Neuron (in vitro differentiated cells): ENCODE measurements around the gene IFNA2.

ENCODE experiments used
- H2AFZ ChIP-seq: one replicate; pipeline ENCODE4 v1.6.1; 2013; ENCODE audit warnings: low read depth, mild to moderate bottlenecking, inconsistent platforms, low read length, moderate library complexity
- H3K27me3 ChIP-seq: one replicate; pipeline ENCODE4 v1.6.1; 2013; ENCODE audit warnings: low read length; ENCODE audit not compliant: insufficient read depth
- H3K36me3 ChIP-seq: one replicate; pipeline ENCODE4 v1.6.1; 2013; ENCODE audit warnings: low read length; ENCODE audit not compliant: insufficient read depth
- H3K4me1 ChIP-seq: one replicate; pipeline ENCODE4 v1.6.1; 2013; ENCODE audit warnings: low read length; ENCODE audit not compliant: insufficient read depth
- H3K4me3 ChIP-seq: 2 replicates; pipeline ENCODE4 v1.5.1; 2013; ENCODE audit warnings: mild to moderate bottlenecking, low read length, moderate library complexity
- H3K9me3 ChIP-seq: one replicate; pipeline ENCODE4 v1.6.1; 2013; ENCODE audit warnings: low read length

The IFNA2 gene

DNA sequence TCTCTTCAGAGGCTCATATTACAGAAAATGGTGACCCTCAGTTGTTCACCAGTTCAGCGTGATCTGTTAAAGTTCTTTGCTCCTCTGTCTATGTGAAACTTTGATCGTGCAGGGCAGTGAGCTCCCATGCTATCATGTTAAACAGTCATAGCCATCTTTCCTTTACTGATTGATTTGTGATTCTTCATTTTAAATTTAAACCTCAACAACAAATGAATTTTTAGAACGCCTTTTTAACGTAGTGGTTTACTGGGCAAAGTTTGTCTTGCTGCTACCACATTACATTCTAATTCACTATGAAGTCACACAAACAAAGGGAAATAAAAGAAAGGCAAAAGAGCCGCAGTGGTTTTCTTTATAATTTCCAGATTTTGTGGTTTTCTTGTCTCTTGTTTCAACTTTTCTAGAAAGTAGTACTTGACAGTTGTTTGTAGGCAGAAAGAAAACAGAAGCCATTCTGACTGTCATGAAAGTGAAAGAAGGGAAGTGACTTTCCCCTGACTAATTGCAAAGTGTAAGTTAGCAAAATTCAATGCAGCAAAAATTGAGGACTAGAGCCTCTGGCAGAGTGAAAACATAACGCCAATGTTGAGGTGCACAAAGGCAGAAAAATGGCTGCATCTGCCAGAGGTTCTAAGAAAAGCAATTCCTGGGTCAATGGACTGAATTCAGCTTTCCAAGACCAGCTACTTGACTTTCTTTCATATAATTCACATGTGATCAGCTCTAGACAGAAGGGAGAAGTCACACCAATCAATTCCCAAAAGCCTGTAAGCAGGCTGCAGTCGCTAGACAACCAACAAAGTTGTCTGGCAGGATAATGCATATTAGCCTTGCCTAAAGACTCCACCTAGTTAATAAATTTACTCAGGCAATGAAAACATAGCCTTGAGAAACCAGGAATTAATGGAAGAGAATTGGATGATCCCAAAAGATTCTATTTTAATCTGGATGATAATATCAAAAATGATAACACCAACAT is 27.4 kb downstream of the IFNA2 start:
- no peak overlapping the region for H3K4me3 ChIP-seq
- H3K36me3 ChIP-seq = no peaks in the 10 kb centered on the region
- H2AFZ ChIP-seq = no peak overlapping the region
- H3K4me1 ChIP-seq = peaks cover 2% of the 10 kb centered on the region
- no peaks in the 10 kb centered on the region for H3K27me3 ChIP-seq
- H3K9me3 ChIP-seq = no peaks in the 10 kb centered on the region

DNA sequence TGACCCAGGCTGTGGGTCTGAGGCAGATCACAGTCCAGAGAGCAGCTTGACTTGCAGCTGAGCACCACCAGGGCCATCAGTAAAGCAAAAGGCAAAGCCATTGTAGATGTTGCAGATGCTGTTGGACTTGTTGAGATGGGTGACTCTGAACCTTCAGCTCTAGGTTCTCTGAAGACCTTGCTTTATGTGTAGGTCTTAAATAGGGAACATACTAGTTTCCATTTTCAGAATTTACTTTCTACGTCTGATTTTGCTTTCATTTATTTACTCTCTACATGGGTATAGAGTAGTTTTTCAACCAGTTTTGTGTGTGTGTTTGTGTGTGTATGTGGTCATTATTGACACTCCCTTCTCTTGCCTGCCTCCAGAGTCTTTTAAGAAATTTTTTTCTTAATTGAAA is 34.4 kb downstream of the IFNA2 start, which contains the start of gene IFNA6:
Gene IFNA6 (minus strand): TSS at position 101 of the 400 bp plus-strand sequence. CDS start 0 bp downstream, at position 101.
- H3K27me3 ChIP-seq = no peaks in the 10 kb centered on the region
- H3K4me3 ChIP-seq = no peak within 1 kb of the TSS
- no peak within 1 kb of the TSS for H2AFZ ChIP-seq
- no peaks in the 10 kb centered on the region for H3K9me3 ChIP-seq
- no peaks in the 10 kb centered on the region for H3K4me1 ChIP-seq
- H3K36me3 ChIP-seq = no peaks in the 10 kb centered on the region

DNA sequence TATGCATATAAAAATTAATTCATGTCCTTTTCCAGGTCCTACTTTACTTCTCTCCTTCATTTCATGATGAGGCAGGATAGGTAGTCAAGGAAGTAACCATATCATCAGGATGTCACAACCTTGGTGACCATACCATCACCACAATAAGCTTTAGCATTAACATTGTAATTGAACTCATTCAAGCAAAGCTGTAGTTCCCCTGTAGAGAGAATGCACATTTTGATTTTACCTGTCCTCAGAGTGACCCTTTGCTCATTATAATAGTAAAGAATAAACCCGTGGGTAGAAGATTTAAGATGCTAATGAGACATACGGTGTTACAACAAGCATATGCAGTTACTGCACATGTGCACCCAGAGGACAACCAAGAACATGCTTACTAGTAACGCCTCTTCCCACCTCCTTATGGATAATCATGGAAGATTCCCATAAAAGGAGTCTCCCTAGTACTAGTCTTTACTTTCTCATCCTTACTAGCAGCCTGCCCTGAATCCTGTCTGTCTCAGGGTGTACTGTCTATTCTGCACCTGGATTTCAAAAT is 36.7 kb downstream of the IFNA2 start:
- H3K9me3 ChIP-seq = no peaks in the 10 kb centered on the region

DNA sequence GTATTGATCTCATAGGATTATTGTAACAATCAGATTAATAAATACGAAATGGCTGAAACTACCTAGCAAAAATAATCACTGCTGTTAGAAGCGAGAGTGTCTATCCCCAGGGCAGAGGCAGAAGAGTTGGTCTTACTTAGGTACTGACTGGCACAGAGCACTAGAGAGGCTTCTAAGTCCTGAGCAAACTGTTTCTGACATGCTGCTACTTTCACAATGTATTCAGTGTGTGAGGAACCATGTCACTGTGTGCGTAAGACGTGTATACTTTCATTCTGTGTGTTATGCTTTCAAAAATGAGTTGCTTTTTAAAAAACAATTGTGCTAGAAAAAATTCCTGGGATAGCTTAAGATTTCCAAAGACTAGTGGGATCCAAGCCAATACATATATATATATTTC is 44.5 kb downstream of the IFNA2 start:
- no peak overlapping the region for H2AFZ ChIP-seq

More for the DNA sequence above, 36.7 kb downstream of the IFNA2 start:
- Histone ChIP-seq H3K27me3 (no peaks in the 10 kb centered on the region), H3K36me3 (no peaks in the 10 kb centered on the region), H3K4me3 (no peak overlapping the region), H2AFZ (no peak overlapping the region), H3K4me1 (no peaks in the 10 kb centered on the region)

DNA sequence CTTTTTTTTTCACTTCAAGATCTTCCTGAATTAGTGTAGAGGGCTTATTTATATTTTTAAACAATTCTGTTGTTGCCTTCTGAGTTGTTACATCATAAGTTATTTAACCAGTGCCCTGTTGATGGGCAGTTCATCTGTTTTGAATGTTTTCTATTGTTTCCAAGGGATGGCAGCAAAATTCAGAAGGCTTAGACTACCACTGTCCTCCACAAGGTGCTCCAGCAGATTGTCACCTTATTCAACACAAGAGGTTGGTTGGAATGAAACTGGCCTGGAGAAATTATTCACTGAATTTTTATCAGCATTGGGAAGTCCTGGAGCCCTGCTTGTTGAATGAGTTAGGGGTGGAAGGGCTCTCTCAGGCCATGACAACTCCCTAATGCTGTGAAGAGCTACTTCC is 48.7 kb downstream of the IFNA2 start:
- H2AFZ ChIP-seq = no peak overlapping the region
- no peaks in the 10 kb centered on the region for H3K9me3 ChIP-seq
- peaks cover 14% of the 10 kb centered on the region for H3K36me3 ChIP-seq
- no peaks in the 10 kb centered on the region for H3K27me3 ChIP-seq
- H3K4me3 ChIP-seq = no peak overlapping the region
- peaks cover 27% of the 10 kb centered on the region for H3K4me1 ChIP-seq

More for the DNA sequence above, 44.5 kb downstream of the IFNA2 start:
- H3K4me1 ChIP-seq = no peaks in the 10 kb centered on the region
- H3K9me3 ChIP-seq = no peaks in the 10 kb centered on the region
- no peak overlapping the region for H3K4me3 ChIP-seq
- no peaks in the 10 kb centered on the region for H3K27me3 ChIP-seq
- H3K36me3 ChIP-seq = no peaks in the 10 kb centered on the region

DNA sequence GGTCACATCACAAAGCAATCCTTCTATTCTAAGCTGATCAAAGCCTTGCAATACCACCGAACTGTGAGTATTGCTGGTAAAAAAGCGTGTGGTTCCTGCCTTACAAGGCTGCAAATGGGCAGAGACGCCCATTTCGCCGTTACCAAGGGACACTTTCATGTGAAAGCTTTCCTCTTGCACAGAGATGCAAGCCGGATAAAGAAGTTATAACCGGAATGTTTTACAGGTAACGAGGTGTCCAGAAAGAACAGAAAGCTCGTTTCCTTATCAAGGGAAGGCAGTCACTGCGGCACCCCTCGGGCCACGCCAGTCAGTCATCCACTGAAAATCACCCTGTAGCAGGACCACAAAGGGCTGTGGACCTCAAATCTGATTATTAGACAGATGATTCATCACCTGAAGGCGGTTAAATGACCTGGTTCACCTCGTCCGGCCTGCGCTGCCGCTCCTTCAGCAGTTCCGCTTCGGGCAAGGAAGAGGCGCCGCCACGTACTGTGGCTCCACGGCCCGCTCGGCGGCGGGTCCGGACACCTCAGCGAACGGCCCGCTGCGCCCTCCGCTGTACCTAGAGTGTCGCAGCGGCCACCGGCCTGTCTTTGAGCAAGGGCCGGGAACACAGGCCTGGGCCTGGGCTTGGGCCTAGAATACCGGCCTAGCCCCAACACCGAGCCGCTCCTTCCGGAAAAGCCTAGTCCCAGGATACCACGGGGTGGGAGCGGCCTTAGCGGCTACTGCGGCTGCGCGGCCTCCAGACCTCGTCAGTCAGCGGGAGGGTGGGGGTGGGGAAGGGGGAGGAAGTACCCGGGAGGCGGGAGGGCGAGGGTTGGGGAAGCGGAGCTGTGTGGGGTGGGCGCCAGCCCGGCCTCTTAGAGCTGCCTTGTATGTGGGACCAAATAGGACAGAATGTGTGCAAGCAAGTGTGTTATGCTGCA is 50.2 kb downstream of the IFNA2 start, which contains the start of gene KLHL9:
Gene KLHL9 (minus strand): TSS at position 704 of the 932 bp plus-strand sequence. CDS start 545 bp downstream, at position 159.
- peak within 1 kb of the TSS; percentile 66 for H2AFZ ChIP-seq
- peaks cover 17% of the 10 kb centered on the region for H3K36me3 ChIP-seq
- peaks cover 28% of the 10 kb centered on the region for H3K4me1 ChIP-seq
- H3K9me3 ChIP-seq = no peaks in the 10 kb centered on the region
- peak within 1 kb of the TSS; percentile 70 for H3K4me3 ChIP-seq
- no peaks in the 10 kb centered on the region for H3K27me3 ChIP-seq
